Measurements from ENCODE around the gene PNPO. TPM values are rescaled to one million over a fixed set of nuclear protein-coding genes. Genes with fewer than 3 reads are reported as not detected.

Gene PNPO
- total and polyA plus RNA-seq, 2 of the 4 experiments (the other 2 are of a cell fraction) = 13.9 to 34.1 TPM

GRCh38 chr17:47905221-47905733, 36.1 kb upstream of the PNPO start:
- Histone ChIP-seq H3K79me1 (ENCODE audit: low read depth in 1 of 2, low read length in 2 of 2) (peaks cover 24 to 59% of the 10 kb centered on the region in 2 experiments), H2BK20ac (ENCODE audit: low read depth, low read length) (no peak overlapping the region), H2BK15ac (ENCODE audit: low read depth, low read length) (no peak overlapping the region), H3K18ac (ENCODE audit: low read depth, low read length) (no peak overlapping the region; the same call in 1 of the 2 replicates), H2AK9ac (replicated peaks; ENCODE audit: low read depth, low read length, poor library complexity) (peak overlapping the region; percentile 21), H4K20me1 (ENCODE audit: insufficient read depth, low read length) (peaks cover 14% of the 10 kb centered on the region; the same call in 1 of the 2 replicates), H2AFZ (replicated peaks; ENCODE audit: low read length, poor library complexity) (no peak overlapping the region), H3K4ac (ENCODE audit: low read depth, low read length) (peak overlapping the region; percentile 56), H3K9ac (ENCODE audit: low read depth, low read length) (no peak overlapping the region; the same call in 1 of the 2 replicates), H4K5ac (ENCODE audit: low read depth, low read length) (peak overlapping the region; percentile 9; the same call in 1 of the 2 replicates), H3K14ac (replicated peaks; ENCODE audit: low read depth, low read length) (peak overlapping the region; percentile 15; the same call in 1 of the 2 replicates), H3K36me3 (ENCODE audit: control insufficient read depth, insufficient read depth, low read length) (no peaks in the 10 kb centered on the region), H2AK5ac (ENCODE audit: low read depth, low read length) (peak overlapping the region; percentile 37; the same call in 1 of the 2 replicates), H3K23ac (ENCODE audit: low read depth, low read length) (peak overlapping the region; percentile 28; the same call in 1 of the 2 replicates), H4K8ac (ENCODE audit: low read depth in 2 of 2, low read length in 2 of 2) (peak overlapping the region in 1 of 2 experiments; percentile 29; a peak in 1 of 4 replicates), H2BK5ac (ENCODE audit: low read depth, low read length, poor library complexity, severe bottlenecking) (no peak overlapping the region), H3K9me3 (ENCODE audit: control insufficient read depth, insufficient read depth, low read length) (no peaks in the 10 kb centered on the region), H3K27ac (ENCODE audit: insufficient read depth, low read length) (peak overlapping the region; percentile 12; the same call in 1 of the 2 replicates), H3K9me1 (ENCODE audit: insufficient read depth, low read length) (peaks cover 13% of the 10 kb centered on the region), H3K27me3 (ENCODE audit: control insufficient read depth, insufficient read depth, low read length) (no peaks in the 10 kb centered on the region), H4K91ac (ENCODE audit: insufficient read depth, low read depth, low read length) (no peak overlapping the region), H3K4me3 (ENCODE audit: insufficient read depth, low read depth, low read length) (no peak overlapping the region), H2BK120ac (ENCODE audit: low read depth, low read length) (peak overlapping the region; percentile 51; the same call in 1 of the 2 replicates), H3K4me1 (ENCODE audit: control insufficient read depth, insufficient read depth, low read length) (peaks cover 10% of the 10 kb centered on the region), H3K56ac (ENCODE audit: extremely low read depth, insufficient read depth, low read length) (no peak overlapping the region), H3K4me2 (ENCODE audit: low read depth, low read length) (peak overlapping the region; percentile 58)
- in situ Hi-C loops (cut with MboI; ENCODE audit: low sequenced_read_pairs) (no loop called here), intact Hi-C loops (cut with micrococcal nuclease) (no loop called here), dilution Hi-C loops (cut with HindIII; ENCODE audit: low sequenced_read_pairs, unreplicated experiment) (no loop called here)
- 66% methylated on average over 5 of the region's 8 CpGs; no CpG with 5 or more reads in 1 of the 2 experiments for WGBS, 2 experiments (ENCODE audit: extremely low coverage in 2 of 2, insufficient read length in 1 of 2)
- TF ChIP-seq MAZ (IDR thresholded peaks at IDR 0.05; ENCODE audit: borderline replicate concordance, low read depth, low read length) (no peak), RFX5 (IDR thresholded peaks at IDR 0.05; ENCODE audit: low read depth, low read length) (no peak), CHD1 (IDR thresholded peaks at IDR 0.05; ENCODE audit: low read depth, low read length) (no peak), MXI1 (IDR thresholded peaks at IDR 0.05; ENCODE audit: borderline replicate concordance, low read depth, low read length) (no peak), ELK1 (IDR thresholded peaks at IDR 0.05; ENCODE audit: borderline replicate concordance, low read depth, low read length) (no peak), SMC3 (IDR thresholded peaks at IDR 0.05; ENCODE audit: low read depth, low read length) (no peak)
- ChIA-PET CTCF (interaction anchor here (0.6 kb wide), 1 partner anchor 42 kb away, joined by 3 read pairs; no protein-coding TSS in a partner anchor), POLR2A (ENCODE audit: unreplicated experiment) (no interaction called here)
- ATAC-seq (ENCODE audit: low read depth) (peak; percentile 92), DNase-seq (peak; percentile 78)
- no TSS peak for BruUV-seq (replicated peaks)
